T-helper 2 cell treated with Interferon-gamma antibody and Interleukin-4, amounts not matched to agents 100 ng/mL and 5 ng/mL, for 36 hours (primary cell): ENCODE results near the gene CHTOP. TPM values are rescaled to one million over a fixed set of nuclear protein-coding genes. Genes with fewer than 3 reads are reported as not detected.
"Not testable (repeated sequence)": the region's sequence is repeated elsewhere in the genome, so short reads cannot be mapped to it uniquely, and the experiment has no call there.

Experiments
- intact Hi-C: fragments of 100-400 bp; cut with micrococcal nuclease; formaldehyde crosslinking; loops from one replicate; pipeline ENCODE4 v1.15.1; 2023
- total RNA-seq: library from RNA; stranded (reverse); gene quantifications from 2 replicates; pipeline ENCODE4 v1.2.3, GENCODE V29; 2022

The CHTOP gene
- total RNA-seq, 1 donor from 2014 or later, result 101 TPM

GRCh38 chr1:153658400-153659174 is 24.7 kb downstream of the CHTOP start, which contains the start of gene SNAPIN:
Gene SNAPIN (plus strand): TSS chr1:153658703. CDS start chr1:153658744, 41 bp downstream.
- intact Hi-C loops, result loop anchor here (1.0 kb wide), 2 partner anchors 13 to 24 kb away; partner anchors contain the start of gene CHTOP

GRCh38 chr1:153659175-153659534 is 25.3 kb downstream of the CHTOP start:
- intact Hi-C loops, result no loop called here

DNA sequence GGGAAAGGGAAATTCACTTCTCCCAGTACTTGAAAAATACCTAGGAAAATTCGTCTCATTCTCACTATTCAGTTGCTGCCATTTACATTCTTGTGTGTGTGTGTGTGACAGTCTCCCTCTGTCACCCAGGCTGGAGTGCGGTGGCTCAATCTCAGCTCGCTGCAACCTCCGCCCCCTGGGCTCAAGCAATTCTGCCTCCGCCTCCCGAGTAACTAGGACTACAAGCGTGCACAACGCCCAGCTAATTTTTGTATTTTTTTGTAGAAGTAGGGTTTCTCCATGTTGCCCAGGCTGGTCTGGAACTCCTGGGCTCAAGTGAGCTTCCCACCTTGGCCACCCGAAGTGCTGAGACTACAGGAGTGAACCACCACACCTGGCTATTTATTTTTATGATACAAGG is 25.8 kb downstream of the CHTOP start:
- intact Hi-C loops, result no loop called here

DNA sequence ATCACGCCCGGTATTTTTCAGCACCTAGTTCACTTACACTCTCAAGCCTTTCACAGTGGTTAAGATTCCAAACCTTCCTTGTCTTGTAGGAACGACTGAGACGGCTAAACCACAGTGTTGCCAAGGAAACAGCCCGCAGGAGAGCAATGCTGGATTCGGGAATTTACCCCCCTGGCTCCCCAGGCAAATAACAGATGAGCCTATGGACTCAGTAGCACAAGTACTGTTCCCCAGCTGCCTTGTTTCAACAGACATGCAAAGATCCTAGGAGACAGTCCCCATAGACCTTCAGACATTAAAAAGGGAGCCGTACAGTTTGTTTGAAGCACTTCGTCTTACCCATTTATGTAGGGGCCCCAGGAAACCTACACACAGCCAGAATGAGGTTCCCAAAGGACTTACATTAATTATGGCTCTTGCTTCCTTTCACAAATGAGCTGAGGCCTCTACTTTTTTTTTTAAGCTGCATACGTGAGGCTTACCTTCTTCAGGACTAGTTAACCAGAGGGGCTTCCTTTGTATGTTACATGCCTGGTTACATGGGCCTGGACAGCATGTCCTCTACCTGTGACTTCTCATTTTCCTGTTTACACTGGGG is 27.3 kb downstream of the CHTOP start:
- intact Hi-C loops, result no loop called here

GRCh38 chr1:153662269-153662668 is 28.4 kb downstream of the CHTOP start:
- intact Hi-C loops, result no loop called here

DNA sequence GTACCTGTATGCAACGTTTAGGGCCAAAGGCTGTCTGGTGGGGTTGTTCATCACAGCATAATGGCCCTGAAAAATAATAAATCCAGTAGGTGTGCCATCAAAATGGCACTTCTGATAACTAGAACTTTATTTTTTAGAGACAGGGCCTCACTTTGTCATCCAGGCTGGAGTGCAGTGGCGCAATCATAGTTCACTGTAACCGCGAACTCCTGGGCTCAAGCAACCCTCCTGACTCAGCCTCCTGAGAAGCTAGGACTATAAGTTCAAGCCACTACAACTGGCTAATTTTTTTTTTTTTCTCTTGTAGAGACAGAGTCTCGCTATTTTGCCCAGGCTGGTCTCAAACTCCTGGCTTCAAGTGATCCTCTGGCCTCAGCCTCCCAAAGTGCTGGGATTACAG is 29.3 kb downstream of the CHTOP start:
- intact Hi-C loops, result no loop called here

DNA sequence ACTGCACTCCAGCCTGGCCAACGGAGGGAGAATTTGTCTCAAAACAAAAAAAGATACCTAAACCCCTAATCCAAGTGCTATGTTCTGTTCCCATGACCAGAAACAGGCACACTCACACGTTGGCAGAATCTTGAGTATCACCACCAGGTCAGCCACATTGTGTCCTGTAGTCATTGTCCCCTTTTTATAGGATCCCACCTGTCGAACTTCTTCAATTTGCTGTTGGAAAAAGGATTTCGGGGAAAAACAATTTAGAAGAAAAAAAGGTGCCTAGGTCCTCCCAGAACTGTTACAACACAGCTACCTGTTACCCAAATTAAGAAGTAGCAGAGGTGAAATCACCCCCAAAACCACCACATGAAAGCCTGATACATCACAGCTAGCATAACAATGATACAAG is 33.6 kb downstream of the CHTOP start:
- intact Hi-C loops, result no loop called here

- intact Hi-C loops, result not testable (repeated sequence)
Observed at GRCh38 chr1:153668672-153669071, 34.8 kb downstream of the CHTOP start.

DNA sequence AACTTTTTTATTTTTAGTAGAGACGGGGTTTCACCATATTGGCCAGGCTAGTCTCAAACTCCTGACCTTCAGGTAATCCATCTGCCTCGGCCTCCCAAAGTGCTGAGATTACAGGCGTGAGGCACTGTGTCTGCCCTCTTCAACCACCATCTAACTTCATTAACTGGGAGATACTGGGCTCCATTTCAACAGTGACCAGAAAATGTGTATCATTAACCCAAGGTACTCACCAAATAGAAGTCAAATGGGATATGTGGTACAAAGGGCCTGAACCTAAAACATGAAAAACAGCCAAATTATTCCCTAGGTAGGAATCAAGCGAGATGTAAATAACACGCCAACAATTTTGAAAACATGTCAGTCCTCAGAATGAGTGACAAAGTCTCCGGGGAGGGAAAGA is 35.7 kb downstream of the CHTOP start:
- intact Hi-C loops, result loop anchor here (2.0 to 10.0 kb wide), 4 partner anchors 105 to 658 kb away; partner anchors contain the start of genes ATP8B2, CREB3L4, RAB13 and SLC27A3

DNA sequence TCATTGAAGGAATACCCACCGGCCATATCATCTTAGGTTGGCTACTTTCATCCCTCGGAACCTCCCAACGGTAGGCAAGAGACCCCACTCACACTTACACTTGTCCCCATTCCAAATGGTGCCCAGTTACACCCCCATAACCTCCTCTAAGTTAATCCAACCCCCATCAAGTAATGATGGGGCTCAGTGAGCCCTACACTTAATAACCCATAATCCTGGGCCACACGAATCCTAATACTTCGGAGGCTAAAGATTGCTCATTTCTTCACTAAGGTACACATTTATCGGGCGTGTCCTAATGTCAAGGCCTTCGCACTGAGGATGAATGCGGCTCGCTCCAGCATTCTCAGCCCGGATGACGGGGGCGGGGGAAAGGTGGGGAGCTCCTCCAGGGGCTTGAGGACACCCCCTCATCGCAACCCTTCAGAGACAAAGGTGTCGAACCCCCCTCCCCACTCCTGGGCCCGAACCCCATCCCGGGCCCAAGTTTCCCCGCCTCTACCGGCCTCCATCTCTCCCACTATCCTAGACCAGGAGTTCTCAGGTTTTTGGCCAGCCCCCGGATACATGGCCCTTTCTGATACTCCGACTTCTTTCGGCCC is 36.5 kb downstream of the CHTOP start:
- intact Hi-C loops, result loop anchor here (2.0 to 10.0 kb wide), 4 partner anchors 104 to 657 kb away; partner anchors contain the start of genes ATP8B2, CREB3L4, RAB13 and SLC27A3

- intact Hi-C loops, result loop anchor here (1.0 to 10.0 kb wide), 8 partner anchors 13 to 656 kb away; partner anchors contain the start of genes ATP8B2, CHTOP, CREB3L4 and HAX1
Observed at GRCh38 chr1:153670859-153671627, 37.2 kb downstream of the CHTOP start, which contains the start of gene ILF2. Gene ILF2 (minus strand): TSS chr1:153670993. CDS start chr1:153670922, 71 bp downstream.

GRCh38 chr1:153671628-153672353 is 37.9 kb downstream of the CHTOP start:
- intact Hi-C loops, result loop anchor here (1.0 to 10.0 kb wide), 8 partner anchors 13 to 656 kb away; partner anchors contain the start of genes ATP8B2, CHTOP, CREB3L4 and HAX1

GRCh38 chr1:153673511-153673910 is 39.6 kb downstream of the CHTOP start:
- intact Hi-C loops, result loop anchor here (5.0 to 10.0 kb wide), 3 partner anchors 101 to 654 kb away; partner anchors contain the start of genes ATP8B2, CREB3L4 and SLC27A3

GRCh38 chr1:153677718-153678518 is 44.1 kb downstream of the CHTOP start:
- intact Hi-C loops, result loop anchor here (1.0 to 10.0 kb wide), 3 partner anchors 71 to 313 kb away; partner anchors contain the start of genes RPS27 and SLC27A3

DNA sequence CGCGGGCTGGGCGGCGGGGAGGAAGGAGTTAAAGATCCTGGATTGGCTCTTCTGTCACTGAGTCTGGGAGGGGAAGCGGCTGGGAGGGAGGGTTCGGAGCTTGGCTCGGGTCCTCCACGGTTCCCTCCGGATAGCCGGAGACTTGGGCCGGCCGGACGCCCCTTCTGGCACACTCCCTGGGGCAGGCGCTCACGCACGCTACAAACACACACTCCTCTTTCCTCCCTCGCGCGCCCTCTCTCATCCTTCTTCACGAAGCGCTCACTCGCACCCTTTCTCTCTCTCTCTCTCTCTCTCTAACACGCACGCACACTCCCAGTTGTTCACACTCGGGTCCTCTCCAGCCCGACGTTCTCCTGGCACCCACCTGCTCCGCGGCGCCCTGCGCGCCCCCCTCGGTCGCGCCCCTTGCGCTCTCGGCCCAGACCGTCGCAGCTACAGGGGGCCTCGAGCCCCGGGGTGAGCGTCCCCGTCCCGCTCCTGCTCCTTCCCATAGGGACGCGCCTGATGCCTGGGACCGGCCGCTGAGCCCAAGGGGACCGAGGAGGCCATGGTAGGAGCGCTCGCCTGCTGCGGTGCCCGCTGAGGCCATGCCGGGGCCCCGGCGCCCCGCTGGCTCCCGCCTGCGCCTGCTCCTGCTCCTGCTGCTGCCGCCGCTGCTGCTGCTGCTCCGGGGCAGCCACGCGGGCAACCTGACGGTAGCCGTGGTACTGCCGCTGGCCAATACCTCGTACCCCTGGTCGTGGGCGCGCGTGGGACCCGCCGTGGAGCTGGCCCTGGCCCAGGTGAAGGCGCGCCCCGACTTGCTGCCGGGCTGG is 44.9 kb downstream of the CHTOP start, which contains the start of gene NPR1:
Gene NPR1 (plus strand): TSS at position 170 of the 818 bp plus-strand sequence. CDS start 421 bp downstream, at position 591.
- intact Hi-C loops, result loop anchor here (2.0 to 10.0 kb wide), 2 partner anchors 96 to 312 kb away; partner anchors contain the start of genes RPS27 and SLC27A3

GRCh38 chr1:153679337-153680119 is 45.7 kb downstream of the CHTOP start:
- intact Hi-C loops, result loop anchor here (2.0 to 10.0 kb wide), 2 partner anchors 95 to 311 kb away; partner anchors contain the start of genes RPS27 and SLC27A3

DNA sequence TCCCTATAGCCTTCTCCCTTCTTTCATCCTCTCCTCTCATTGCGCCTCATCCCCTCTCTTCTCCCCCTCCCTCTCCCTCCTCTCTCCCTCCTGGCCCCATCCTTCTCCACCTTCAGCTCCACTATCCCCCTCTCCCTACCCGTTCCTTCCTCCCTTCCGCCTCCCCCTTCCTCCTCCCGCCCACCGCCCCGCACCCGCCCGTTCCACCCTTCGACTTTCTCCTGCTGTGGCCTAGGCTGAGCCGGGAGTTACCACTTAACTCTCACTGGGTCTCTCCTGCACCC is 46.2 kb downstream of the CHTOP start:
- intact Hi-C loops, result no loop called here
